B cell (primary cell): ENCODE results near the gene RGS7. TPM values are rescaled to one million over a fixed set of nuclear protein-coding genes. Genes with fewer than 3 reads are reported as not detected.

ENCODE experiments used
- ATAC-seq: fragments of 200-7000 bp; cut with Tn5 transposase; one replicate; pipeline ENCODE4 v1.10.0; 2021; ENCODE audit warnings: low read depth, mild to moderate bottlenecking, moderate number of reproducible peaks, moderate library complexity
- CTCF ChIA-PET: fragments of 350-600 bp; sonication (Branson Sonifier 250); formaldehyde crosslinking; loops from one replicate; lab custom pipeline; 2021; ENCODE audit warnings: antibody characterized with exemption, inconsistent platforms; lab: Charles Lee
- POLR2A ChIA-PET: fragments of 350-600 bp; sonication (Branson Sonifier 250); formaldehyde crosslinking; loops from one replicate; lab custom pipeline; 2021; ENCODE audit warnings: antibody characterized with exemption; lab: Charles Lee
- DNase-seq: peaks from one replicate; pipeline ENCODE4 v3.0.0; 2013
- H2AFZ ChIP-seq: 2 replicates; pipeline ENCODE4 v1.6.1; 2012; ENCODE audit warnings: mild to moderate bottlenecking, low read depth, low read length; ENCODE audit not compliant: insufficient read depth, poor library complexity, severe bottlenecking
- H3K27ac ChIP-seq, 2 donors: 1 replicate in 1 of 2; 2 replicates in 1 of 2; pipeline ENCODE4 v1.5.1; 2012 to 2013; ENCODE audit warnings: low read length in 2 of 2, mild to moderate bottlenecking in 2 of 2, moderate library complexity in 1 of 2
- H3K27me3 ChIP-seq, 4 experiments: fragments of 200-600 bp in 1 of 4; sonication (generic) in 1 of 4; replicated peaks in 1 of 4; 1 replicate in 2 of 4; 2 replicates in 2 of 4; pipeline versions ENCODE4 v1.6.1 to v1.7.0; 2013 to 2016; ENCODE audit warnings: low read length in 3 of 4, mild to moderate bottlenecking in 2 of 4, mixed read lengths in 1 of 4, moderate library complexity in 1 of 4; ENCODE audit not compliant: insufficient read depth in 4 of 4, control insufficient read depth in 3 of 4; ENCODE audit errors: control extremely low read depth in 1 of 4
- H3K36me3 ChIP-seq, 2 experiments: replicated peaks in 1 of 2; 1 replicate in 1 of 2; 2 replicates in 1 of 2; pipeline versions ENCODE4 v1.6.1 to v1.7.1; 2013; ENCODE audit warnings: low read length in 1 of 2; ENCODE audit not compliant: insufficient read depth in 2 of 2, control insufficient read depth in 1 of 2; ENCODE audit errors: control extremely low read depth in 1 of 2, extremely low read depth in 1 of 2
- H3K4me1 ChIP-seq, 2 donors: fragments of 200-600 bp in 1 of 2; sonication (generic) in 1 of 2; 1 replicate in 1 of 2; 2 replicates in 1 of 2; pipeline versions ENCODE4 v1.5.1 to v1.6.1; 2013 to 2017; ENCODE audit warnings: low read length in 2 of 2; ENCODE audit not compliant: control insufficient read depth in 2 of 2, insufficient read depth in 2 of 2
- H3K4me2 ChIP-seq: replicated peaks from 2 replicates; pipeline ENCODE3; 2012; ENCODE audit warnings: mild to moderate bottlenecking, low read depth, low read length; ENCODE audit not compliant: poor library complexity, severe bottlenecking
- H3K4me3 ChIP-seq, 5 experiments: fragments of 200-600 bp in 1 of 5; sonication (generic) in 1 of 5; 1 replicate in 3 of 5; 2 replicates in 2 of 5; pipeline versions ENCODE4 v1.5.1 to v1.7.0; 2011 to 2016; ENCODE audit warnings: low read length in 4 of 5, mild to moderate bottlenecking in 4 of 5, low read depth in 2 of 5, control low read depth in 1 of 5, moderate library complexity in 1 of 5; ENCODE audit not compliant: insufficient read depth in 1 of 5; ENCODE audit errors: control extremely low read depth in 1 of 5, extremely low read depth in 1 of 5
- H3K79me2 ChIP-seq: fragments of 200-600 bp; sonication (generic); one replicate; pipeline ENCODE4 v1.6.0; 2016; ENCODE audit warnings: low read length; ENCODE audit not compliant: control insufficient read depth, insufficient read depth
- H3K9ac ChIP-seq: fragments of 200-600 bp; sonication (generic); 2 replicates; pipeline ENCODE4 v1.6.1; 2017; ENCODE audit warnings: mild to moderate bottlenecking, low read length, moderate library complexity
- H3K9me3 ChIP-seq, 3 donors: one replicate each; pipeline versions ENCODE4 v1.6.1 to v1.7.1; 2013; ENCODE audit warnings: low read length in 2 of 3; ENCODE audit not compliant: control insufficient read depth in 2 of 3, insufficient read depth in 1 of 3; ENCODE audit errors: control extremely low read depth in 1 of 3
- H4K20me1 ChIP-seq: 2 replicates; pipeline ENCODE4 v1.6.0; 2012; ENCODE audit warnings: mild to moderate bottlenecking, low read length; ENCODE audit not compliant: insufficient read depth, control insufficient read depth, poor library complexity, severe bottlenecking
- H3K27ac Mint-ChIP-seq: one replicate; pipeline ENCODE4 v1.8.0; 2021; ENCODE audit warnings: mixed read lengths
- H3K27me3 Mint-ChIP-seq: one replicate; pipeline ENCODE4 v1.8.0; 2021; ENCODE audit warnings: mixed read lengths
- H3K4me1 Mint-ChIP-seq: one replicate; pipeline ENCODE4 v1.8.0; 2021; ENCODE audit warnings: mixed read lengths
- H3K4me3 Mint-ChIP-seq: one replicate; pipeline ENCODE4 v1.8.0; 2021; ENCODE audit warnings: mixed read lengths
- H3K9me3 Mint-ChIP-seq: one replicate; pipeline ENCODE4 v1.8.0; 2022; ENCODE audit warnings: mixed read lengths; ENCODE audit not compliant: insufficient read depth
- CTCF ChIP-seq: fragments of 200-600 bp; IDR thresholded peaks from one replicate; pipeline ENCODE4 v1.8.0; 2022; ENCODE audit warnings: antibody characterized with exemption, mild to moderate bottlenecking
- EZH2 ChIP-seq: IDR thresholded peaks from 2 replicates; pipeline ENCODE4 v1.6.1; 2012; ENCODE audit warnings: borderline replicate concordance, low read depth, mild to moderate bottlenecking, moderate library complexity, low read length; ENCODE audit not compliant: insufficient read depth, poor library complexity, severe bottlenecking
- WGBS: methylation state at CpG from one replicate; pipeline ENCODE4 v1.1.5; 2013; ENCODE audit warnings: missing lambda C conversion rate; ENCODE audit not compliant: insufficient coverage; 5-methylcytosine and 5-hydroxymethylcytosine counted together
- intact Hi-C: fragments of 100-400 bp; cut with micrococcal nuclease; formaldehyde crosslinking; loops from one replicate; pipeline ENCODE4 v1.10.0; 2022
- polyA plus RNA-seq: library from polyadenylated mRNA; depleted of rRNA; stranded (reverse); fragments of >200 nt; gene quantifications from 2 replicates; pipeline ENCODE4 v1.2.3, GENCODE V29; 2012
- total RNA-seq, 2 donors: library from RNA; stranded (reverse); fragments of 120-200 nt in 1 of 2; gene quantifications; 1 replicate in 1 of 2; 2 replicates in 1 of 2; pipeline versions ENCODE4 v1.2.3 to v1.2.4, GENCODE V29; 2013 to 2022

The RGS7 gene
- total and polyA plus RNA-seq, 2 donors (not counting 1 experiment from before 2014, with no cell fraction given): 0.15 to 1.8 TPM

DNA sequence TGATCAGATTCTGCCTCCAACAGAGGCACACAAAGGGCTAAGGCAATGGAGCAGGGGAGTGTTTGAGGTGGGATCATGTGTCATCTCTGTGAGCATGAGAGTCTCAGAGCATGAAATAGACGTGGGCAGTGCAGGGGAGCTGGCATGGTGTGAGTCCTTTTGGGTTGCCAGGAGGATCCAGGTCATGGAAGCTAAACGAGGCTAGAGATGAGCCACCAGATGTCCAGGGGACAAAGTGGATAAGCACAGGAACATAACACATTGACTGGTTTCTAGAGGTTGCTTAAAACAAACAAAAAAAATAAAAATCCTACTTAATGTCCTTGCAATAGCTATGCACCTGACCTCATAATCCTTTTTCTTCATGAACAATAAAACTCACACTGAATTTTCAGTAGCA is 490.3 kb downstream of the RGS7 start:
- H2AFZ ChIP-seq: no peak overlapping the region
- WGBS: 75% methylated on average over 1 of the region's 2 CpGs
- no peaks in the 10 kb centered on the region for H4K20me1 ChIP-seq
- intact Hi-C loops: no loop called here
- no peaks in the 10 kb centered on the region for H3K27me3 Mint-ChIP-seq
- no peak overlapping the region for H3K4me3 ChIP-seq
- H3K9me3 ChIP-seq: no peaks in the 10 kb centered on the region
- H3K9me3 Mint-ChIP-seq: no peaks in the 10 kb centered on the region
- H3K9ac ChIP-seq: no peak overlapping the region
- no peaks in the 10 kb centered on the region for H3K27me3 ChIP-seq
- H3K4me1 ChIP-seq: no peaks in the 10 kb centered on the region
- DNase-seq (no peak), ATAC-seq (no peak)
- TF ChIP-seq EZH2 (no peak), CTCF (no peak)
- H3K4me2 ChIP-seq: no peak overlapping the region
- H3K36me3 ChIP-seq: no peaks in the 10 kb centered on the region
- H3K4me3 Mint-ChIP-seq: no peak overlapping the region
- CTCF ChIA-PET: no interaction called here
- no peak overlapping the region for H3K27ac Mint-ChIP-seq
- no peaks in the 10 kb centered on the region for H3K79me2 ChIP-seq
- no peaks in the 10 kb centered on the region for H3K4me1 Mint-ChIP-seq
- no peak overlapping the region for H3K27ac ChIP-seq
- POLR2A ChIA-PET: no interaction called here

DNA sequence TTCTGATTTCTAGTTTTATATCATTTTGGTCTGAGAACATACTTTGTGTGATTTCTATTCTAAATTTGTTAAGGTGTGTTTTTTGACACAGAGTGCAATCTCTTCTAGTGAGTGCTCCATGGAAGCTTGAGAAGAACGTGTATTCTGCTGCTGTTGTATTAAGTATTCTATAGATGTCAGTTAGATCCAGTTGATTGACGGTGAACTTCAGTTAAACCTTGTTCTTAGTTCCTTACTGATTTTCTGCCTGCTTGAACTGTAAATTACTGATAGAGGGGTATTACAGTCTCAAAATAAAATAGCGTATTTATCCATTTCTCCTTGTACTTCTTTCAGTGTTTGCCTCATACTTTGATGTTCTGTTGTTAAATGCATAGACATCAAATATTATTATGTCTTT is 497.0 kb downstream of the RGS7 start:
- Histone ChIP-seq H3K4me1 (no peaks in the 10 kb centered on the region), H3K4me3 (no peak overlapping the region), H4K20me1 (no peaks in the 10 kb centered on the region), H3K4me2 (no peak overlapping the region), H3K9me3 (no peaks in the 10 kb centered on the region), H3K36me3 (no peaks in the 10 kb centered on the region), H3K27me3 (no peaks in the 10 kb centered on the region), H3K79me2 (no peaks in the 10 kb centered on the region), H2AFZ (no peak overlapping the region), H3K9ac (no peak overlapping the region), H3K27ac (no peak overlapping the region)
- 83% methylated on average over 1 of the region's 3 CpGs for WGBS
- intact Hi-C loops: no loop called here
- DNase-seq (no peak), ATAC-seq (no peak)
- H3K4me3 Mint-ChIP-seq: no peak overlapping the region
- H3K27me3 Mint-ChIP-seq: no peaks in the 10 kb centered on the region
- no peak overlapping the region for H3K27ac Mint-ChIP-seq
- ChIA-PET CTCF (no interaction called here), POLR2A (no interaction called here)
- no peaks in the 10 kb centered on the region for H3K9me3 Mint-ChIP-seq
- TF ChIP-seq CTCF (no peak), EZH2 (no peak)
- no peaks in the 10 kb centered on the region for H3K4me1 Mint-ChIP-seq
